ENCODE results near the gene ZNF878. TPM values are rescaled to one million over a fixed set of nuclear protein-coding genes. Genes with fewer than 3 reads are reported as not detected.

The ZNF878 gene
- total and polyA plus RNA-seq, 2 of the 13 experiments (the other 11 are each of a cell fraction or from before 2014, with no cell fraction given) = 0.46 to 5.2 TPM

- Histone ChIP-seq H3K79me2 (ENCODE audit: insufficient read depth, low read length) (peaks cover 2% of the 10 kb centered on the region), H3K4me2 (ENCODE audit: low read depth, low read length) (peak overlapping the region; percentile 36), H3K4me3 (replicated peaks in 1 of 3; ENCODE audit: insufficient read depth in 1 of 3, low read depth in 2 of 3, low read length in 3 of 3) (peak overlapping the region; percentile 68 to 79 (median 76)), H3K27me3 (ENCODE audit: control insufficient read depth in 1 of 2, insufficient read depth in 2 of 2, low read length in 2 of 2) (no peaks in the 10 kb centered on the region), H3K9me3 (ENCODE audit: low read length) (0 out of 2 replicates have a peak, but pooled peaks cover 5% of the 10 kb centered on the region), H3K9ac (ENCODE audit: insufficient read depth, low read depth, low read length) (peak overlapping the region; percentile 72), H3K4me1 (ENCODE audit: insufficient read depth, low read length) (peaks cover 17% of the 10 kb centered on the region), H3K36me3 (replicated peaks in 1 of 2; ENCODE audit: control insufficient read depth in 1 of 2, insufficient read depth in 2 of 2, low read length in 2 of 2) (no peaks in the 10 kb centered on the region), H4K20me1 (ENCODE audit: insufficient read depth, low read length) (no peaks in the 10 kb centered on the region), H3K27ac (ENCODE audit: extremely low read length, insufficient read depth, low read length) (peak overlapping the region; percentile 81), H2AFZ (ENCODE audit: low read length) (no peak overlapping the region)
- DNase-seq (ENCODE audit: low spot score) (peak; percentile 72), ATAC-seq (peak; percentile 95), FAIRE-seq (no peak)
- intact Hi-C loops (cut with micrococcal nuclease; ENCODE audit: unreplicated experiment) = no loop called here
- in situ Hi-C loops (cut with HindIII; ENCODE audit: extremely low pct_ligation_motif_present, low pct_unique_long_range_greater_than_20kb) = loop anchor here (5.0 kb wide), 1 partner anchor 50 kb away; the partner anchor contains the start of gene ZNF20
- ChIA-PET POLR2A (interaction anchor here (1.0 kb wide), 1 partner anchor 40 kb away, joined by 5 read pairs; the partner anchor contains the start of gene ZNF878), CTCF (ENCODE audit: low intra/inter-chr PET ratio, low total read pairs) (interaction anchor here (3.0 to 3.1 kb wide), 2 partner anchors 45 to 49 kb away, joined by 28 to 29 read pairs; partner anchors contain the start of gene ZNF20)
- 46% methylated on average over 12 of the region's 53 CpGs for WGBS (ENCODE audit: low lambda C conversion rate)
- TSS peak; percentile 84 for BruUV-seq (replicated peaks)
- TF ChIP-seq ZNF10 (CRISPR knock-in tag; IDR thresholded peaks at IDR 0.05; ENCODE audit: borderline replicate concordance, low read depth) = no peak
- TF ChIP-seq RARG (CRISPR knock-in tag; IDR thresholded peaks at IDR 0.05; ENCODE audit: low read depth) = no peak
- TF ChIP-seq ZBTB37 (CRISPR knock-in tag; IDR thresholded peaks at IDR 0.05) = no peak
- TF ChIP-seq GABPA (IDR thresholded peaks at IDR 0.05; ENCODE audit: low read depth, low read length) = 0 out of 2 replicates have a peak, but pooled peaks have one; percentile 30
- TF ChIP-seq GABPA (CRISPR knock-in tag; IDR thresholded peaks at IDR 0.05; ENCODE audit: low read depth) = peak; percentile 73
- no peak for TF ChIP-seq PATZ1 (CRISPR knock-in tag; IDR thresholded peaks at IDR 0.05)
- peak; percentile 32 for TF ChIP-seq ASH2L (IDR thresholded peaks at IDR 0.05; ENCODE audit: insufficient read length, low read depth, low read length)
- no peak for TF ChIP-seq MLXIP (CRISPR knock-in tag; IDR thresholded peaks at IDR 0.05; ENCODE audit: borderline replicate concordance)
- no peak for TF ChIP-seq TARDBP (CRISPR knock-in tag; IDR thresholded peaks at IDR 0.05)
- TF ChIP-seq ZNF280D (CRISPR knock-in tag; IDR thresholded peaks at IDR 0.05) = no peak
- TF ChIP-seq SOX13 (IDR thresholded peaks at IDR 0.05) = no peak
- TF ChIP-seq SOX13 (CRISPR knock-in tag; conservative IDR thresholded peaks at IDR 0.05 in 1 of 2, IDR thresholded peaks at IDR 0.05 in 1 of 2) = 0 out of 4 replicates have a peak, but pooled peaks of 1 of the 2 experiments have one; percentile 2
Observed at GRCh38 chr19:12092065-12092867, 39.5 kb upstream of the ZNF878 start.
